ENCODE data around the gene TMEM178B. TPM values are rescaled to one million over a fixed set of nuclear protein-coding genes. Genes with fewer than 3 reads are reported as not detected.
"Not testable (repeated sequence)": the region's sequence is repeated elsewhere in the genome, so short reads cannot be mapped to it uniquely, and the experiment has no call there.

Gene TMEM178B
- total RNA-seq, 2 experiments from 2014 or later: 0.05 TPM

DNA sequence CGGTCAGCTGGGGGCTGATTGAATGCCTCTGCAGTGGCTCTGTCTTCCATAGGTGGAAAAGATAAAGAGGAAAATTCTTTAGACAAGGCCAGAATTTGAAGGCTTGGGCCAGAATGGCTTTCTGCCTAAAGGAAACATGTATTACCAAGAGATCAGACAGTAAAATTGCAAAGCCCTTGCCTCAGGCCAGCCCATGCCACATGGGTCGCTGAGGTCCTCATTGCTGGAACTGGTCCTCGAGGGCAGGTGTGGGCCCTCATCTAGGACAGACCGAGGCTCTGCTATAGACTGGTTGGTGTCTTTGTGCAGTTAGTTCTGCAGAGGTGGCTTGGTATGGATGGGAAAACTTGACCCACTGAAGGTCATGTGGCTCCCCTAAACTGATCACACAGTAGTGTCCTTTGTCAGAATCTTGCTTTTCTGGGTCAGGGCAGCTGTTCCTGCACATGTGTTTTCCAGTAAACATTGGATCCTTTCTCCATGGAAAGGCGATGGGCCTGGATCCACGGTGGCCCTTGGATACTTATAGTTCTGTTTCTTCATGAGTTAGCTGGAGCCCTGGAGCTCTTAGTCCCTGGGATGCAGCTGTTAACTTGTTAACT, 80.4 kb downstream of the TMEM178B start:
- Mint-ChIP-seq H3K4me1 (ENCODE audit: low read depth) (no peaks in the 10 kb centered on the region), H3K27ac (no peak overlapping the region), H3K4me3 (no peak overlapping the region), H3K9me3 (no peaks in the 10 kb centered on the region), H3K27me3 (ENCODE audit: low read depth) (no peaks in the 10 kb centered on the region), H3K36me3 (ENCODE audit: low read depth) (no peaks in the 10 kb centered on the region)
- CTCF ChIA-PET: no interaction called here
- DNase-seq: no peak
- intact Hi-C loops (cut with micrococcal nuclease): no loop called here

- H3K4me1 Mint-ChIP-seq (ENCODE audit: low read depth): no peaks in the 10 kb centered on the region
- CTCF ChIA-PET: no interaction called here
- no peak for DNase-seq
- peaks cover 2% of the 10 kb centered on the region for H3K27me3 Mint-ChIP-seq (ENCODE audit: low read depth)
- no peaks in the 10 kb centered on the region for H3K9me3 Mint-ChIP-seq
- H3K36me3 Mint-ChIP-seq (ENCODE audit: low read depth): no peaks in the 10 kb centered on the region
- no peak overlapping the region for H3K4me3 Mint-ChIP-seq
- no peak overlapping the region for H3K27ac Mint-ChIP-seq
- intact Hi-C loops (cut with micrococcal nuclease): no loop called here
These were observed 82.5 kb downstream of the TMEM178B start for GRCh38 chr7:141156407-141156806.

DNA sequence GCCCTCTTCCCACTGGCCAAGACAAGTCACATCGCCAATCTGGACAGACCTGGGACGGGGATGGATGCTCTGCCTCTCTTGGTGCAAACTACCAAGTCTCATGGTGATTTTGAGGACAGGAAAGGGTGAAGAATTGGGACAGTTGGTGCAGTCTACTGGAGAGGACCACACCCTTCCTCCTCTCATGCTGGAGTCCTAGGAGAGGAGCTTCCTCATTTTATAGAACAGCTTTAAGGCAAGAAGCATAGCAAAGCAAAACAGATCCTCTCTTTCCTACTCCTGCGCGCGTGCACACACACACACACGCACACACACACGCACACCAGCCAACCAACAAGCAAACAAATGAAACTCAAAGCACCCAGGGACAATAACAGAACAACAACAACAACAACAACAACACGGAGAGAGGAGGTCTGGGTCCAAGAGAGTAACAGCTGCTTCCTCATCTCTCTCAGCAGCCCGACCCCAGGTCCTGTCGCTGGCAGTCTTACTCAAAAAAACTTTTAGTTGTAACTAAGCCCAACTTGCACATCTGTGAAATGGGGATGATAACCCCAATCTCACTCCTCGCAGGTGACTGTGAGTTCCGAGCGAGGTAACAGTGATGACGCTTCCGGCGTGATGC, 83.4 kb downstream of the TMEM178B start:
- Mint-ChIP-seq H3K4me1 (ENCODE audit: low read depth) (no peaks in the 10 kb centered on the region), H3K36me3 (ENCODE audit: low read depth) (no peaks in the 10 kb centered on the region), H3K27me3 (ENCODE audit: low read depth) (peaks cover 2% of the 10 kb centered on the region), H3K9me3 (no peaks in the 10 kb centered on the region), H3K4me3 (no peak overlapping the region), H3K27ac (no peak overlapping the region)
- CTCF ChIA-PET: no interaction called here
- no peak for DNase-seq
- intact Hi-C loops (cut with micrococcal nuclease): no loop called here

DNA sequence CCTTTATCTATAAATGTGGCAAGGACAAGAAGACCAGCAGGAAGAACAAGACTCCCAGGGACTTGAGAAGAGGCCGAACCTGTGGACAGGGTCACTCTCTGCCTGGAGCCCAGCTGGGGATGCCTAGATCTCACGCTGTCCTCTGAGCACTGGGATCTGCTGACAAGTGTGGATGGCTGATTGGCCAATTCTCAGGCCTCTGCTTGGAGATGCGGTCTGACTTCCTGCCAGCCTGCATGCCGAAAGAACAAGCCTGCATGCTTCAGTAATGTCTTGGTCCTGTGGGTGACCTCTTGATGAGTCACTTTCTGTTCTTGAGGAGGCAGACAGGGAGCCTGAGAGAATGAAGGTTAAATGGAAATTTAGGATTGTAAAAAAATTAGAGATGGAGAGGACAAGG, 84.7 kb downstream of the TMEM178B start:
- CTCF ChIA-PET: no interaction called here
- intact Hi-C loops (cut with micrococcal nuclease): no loop called here
- Mint-ChIP-seq H3K27ac (no peak overlapping the region), H3K9me3 (peaks cover 4% of the 10 kb centered on the region), H3K36me3 (ENCODE audit: low read depth) (no peaks in the 10 kb centered on the region), H3K4me3 (no peak overlapping the region), H3K27me3 (ENCODE audit: low read depth) (peaks cover 2% of the 10 kb centered on the region), H3K4me1 (ENCODE audit: low read depth) (no peaks in the 10 kb centered on the region)
- no peak for DNase-seq

GRCh38 chr7:141160246-141160860, 86.5 kb downstream of the TMEM178B start:
- CTCF ChIA-PET: no interaction called here
- intact Hi-C loops (cut with micrococcal nuclease): no loop called here
- H3K27me3 Mint-ChIP-seq (ENCODE audit: low read depth): peaks cover 2% of the 10 kb centered on the region

DNA sequence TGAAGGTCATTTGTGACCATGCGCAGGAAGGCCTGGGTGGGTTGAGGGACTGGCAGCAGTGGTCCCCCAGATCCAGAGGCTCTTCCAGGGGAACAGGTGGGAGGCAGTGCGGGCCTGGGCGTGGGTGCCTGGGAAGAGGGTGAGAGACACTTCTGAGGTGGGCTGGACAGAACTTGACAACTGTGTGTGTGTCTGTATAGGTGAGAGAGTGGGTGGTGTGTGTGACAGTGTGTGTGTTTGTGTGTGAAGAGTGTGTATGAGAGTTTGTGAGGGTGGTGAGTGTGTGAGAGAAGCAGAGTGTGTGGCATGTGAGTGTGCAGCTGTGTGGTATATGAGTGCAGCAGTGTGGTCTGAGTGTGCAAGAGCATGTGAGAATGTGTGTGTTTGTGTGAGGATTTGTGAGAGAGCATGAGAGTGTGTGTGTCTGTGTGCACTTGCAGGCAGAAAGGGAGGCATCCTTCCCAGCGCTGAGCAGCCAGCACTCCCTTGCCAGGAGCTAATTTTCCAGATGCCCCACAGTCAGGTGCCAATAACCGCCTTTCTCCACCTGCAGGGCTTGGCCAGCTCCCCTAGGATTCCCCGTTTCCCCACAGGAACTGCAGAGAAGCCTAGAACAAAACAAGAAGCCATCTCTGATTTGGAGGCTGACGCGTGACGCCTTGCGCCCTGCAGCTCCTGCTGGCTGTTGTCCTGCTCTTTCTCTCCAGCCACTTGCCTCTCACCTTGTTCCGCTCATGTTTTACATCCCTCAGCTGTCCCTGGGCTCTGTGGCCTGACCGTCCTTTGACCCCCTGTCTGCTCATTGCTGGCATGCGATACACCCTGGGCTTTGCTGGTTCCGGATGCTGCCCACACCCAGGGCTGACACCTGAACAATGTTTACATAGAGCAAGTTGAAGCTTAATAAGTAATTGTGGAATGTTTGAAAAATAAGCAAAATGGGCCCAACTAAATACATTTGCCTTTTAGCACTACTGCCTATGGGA, 88.0 kb downstream of the TMEM178B start:
- DNase-seq: no peak
- H3K36me3 Mint-ChIP-seq (ENCODE audit: low read depth): no peaks in the 10 kb centered on the region
- intact Hi-C loops (cut with micrococcal nuclease): no loop called here
- H3K9me3 Mint-ChIP-seq: peaks cover 4% of the 10 kb centered on the region
- peaks cover 2% of the 10 kb centered on the region for H3K27me3 Mint-ChIP-seq (ENCODE audit: low read depth)
- CTCF ChIA-PET: no interaction called here
- H3K4me1 Mint-ChIP-seq (ENCODE audit: low read depth): no peaks in the 10 kb centered on the region
- H3K4me3 Mint-ChIP-seq: no peak overlapping the region
- no peak overlapping the region for H3K27ac Mint-ChIP-seq

More at GRCh38 chr7:141160246-141160860, 86.5 kb downstream of the TMEM178B start:
- Mint-ChIP-seq H3K4me1 (ENCODE audit: low read depth) (no peaks in the 10 kb centered on the region), H3K27ac (no peak overlapping the region), H3K4me3 (no peak overlapping the region), H3K36me3 (ENCODE audit: low read depth) (no peaks in the 10 kb centered on the region), H3K9me3 (peaks cover 4% of the 10 kb centered on the region)
- DNase-seq: no peak

- no peak for DNase-seq
- intact Hi-C loops (cut with micrococcal nuclease): no loop called here
- CTCF ChIA-PET: no interaction called here
- no peak overlapping the region for H3K27ac Mint-ChIP-seq
- peaks cover 4% of the 10 kb centered on the region for H3K9me3 Mint-ChIP-seq
- no peaks in the 10 kb centered on the region for H3K4me1 Mint-ChIP-seq (ENCODE audit: low read depth)
- H3K27me3 Mint-ChIP-seq (ENCODE audit: low read depth): peaks cover 2% of the 10 kb centered on the region
- H3K4me3 Mint-ChIP-seq: no peak overlapping the region
- no peaks in the 10 kb centered on the region for H3K36me3 Mint-ChIP-seq (ENCODE audit: low read depth)
These were observed 91.7 kb downstream of the TMEM178B start for GRCh38 chr7:141165521-141165920.

DNA sequence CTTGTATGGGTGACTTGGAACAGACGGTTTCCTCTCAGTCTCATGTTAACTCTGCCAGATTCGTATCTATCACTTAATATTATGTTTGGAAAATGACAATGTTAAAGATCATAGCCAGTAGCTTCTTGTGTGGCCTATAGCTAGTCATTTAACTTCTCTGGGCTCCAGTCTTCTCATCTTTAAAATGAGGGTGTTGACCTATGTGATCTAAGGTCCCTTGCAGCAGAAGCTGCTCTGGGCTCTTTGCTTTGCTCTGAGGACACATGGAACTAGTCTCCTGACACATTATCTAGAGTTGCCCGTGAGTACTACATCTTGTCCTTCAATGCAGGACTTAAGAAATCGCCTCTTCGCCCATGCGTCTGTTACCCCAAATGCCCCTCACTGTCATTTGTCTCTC, 93.1 kb downstream of the TMEM178B start:
- CTCF ChIA-PET: interaction anchor here (0.5 kb wide), 1 partner anchor 152 kb away, joined by 3 read pairs; the partner anchor contains the start of gene MRPS33
- DNase-seq: no peak
- Mint-ChIP-seq H3K4me3 (no peak overlapping the region), H3K4me1 (ENCODE audit: low read depth) (no peaks in the 10 kb centered on the region), H3K36me3 (ENCODE audit: low read depth) (no peaks in the 10 kb centered on the region), H3K27me3 (ENCODE audit: low read depth) (no peaks in the 10 kb centered on the region), H3K27ac (no peak overlapping the region), H3K9me3 (peaks cover 4% of the 10 kb centered on the region)
- intact Hi-C loops (cut with micrococcal nuclease): no loop called here

DNA sequence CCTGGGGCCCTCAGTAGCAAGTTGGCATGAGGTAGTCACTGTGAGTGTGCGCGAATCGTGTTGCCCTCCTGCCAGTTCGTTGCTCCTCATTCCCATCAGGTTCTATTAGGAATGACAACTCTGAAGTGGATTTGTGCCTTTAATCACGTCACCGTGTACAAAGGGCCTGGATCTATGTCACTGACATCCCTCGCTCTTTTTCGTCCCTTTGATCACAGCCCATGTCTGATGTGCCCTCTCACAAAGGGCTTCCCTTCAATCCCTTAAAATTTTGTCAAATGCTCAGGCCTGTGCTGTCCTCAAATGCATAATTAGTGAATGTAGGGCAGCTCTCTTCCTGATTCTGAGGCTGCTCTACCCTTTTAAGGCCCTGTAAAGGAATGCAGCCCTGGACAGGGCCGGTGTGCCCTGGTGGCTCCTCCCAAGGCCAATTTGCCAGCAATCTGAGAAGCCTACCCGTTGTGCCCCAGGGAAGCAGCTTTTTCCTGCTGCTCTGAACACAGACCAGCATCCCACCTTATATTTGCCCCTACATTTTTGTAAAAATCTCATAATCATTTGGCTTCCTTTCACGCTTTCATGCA, 93.6 kb downstream of the TMEM178B start:
- CTCF ChIA-PET: no interaction called here
- Mint-ChIP-seq H3K27me3 (ENCODE audit: low read depth) (peaks cover 2% of the 10 kb centered on the region), H3K4me3 (no peak overlapping the region), H3K27ac (no peak overlapping the region), H3K4me1 (ENCODE audit: low read depth) (no peaks in the 10 kb centered on the region), H3K9me3 (peaks cover 4% of the 10 kb centered on the region), H3K36me3 (ENCODE audit: low read depth) (no peaks in the 10 kb centered on the region)
- no peak for DNase-seq
- intact Hi-C loops (cut with micrococcal nuclease): no loop called here

- H3K4me3 Mint-ChIP-seq; CTCF ChIA-PET; H3K36me3 Mint-ChIP-seq (ENCODE audit: low read depth); H3K9me3 Mint-ChIP-seq; DNase-seq; H3K27ac Mint-ChIP-seq; H3K4me1 Mint-ChIP-seq (ENCODE audit: low read depth); H3K27me3 Mint-ChIP-seq (ENCODE audit: low read depth); intact Hi-C loops (cut with micrococcal nuclease): not testable (repeated sequence)
These were observed 95.3 kb downstream of the TMEM178B start for GRCh38 chr7:141169157-141169556.

GRCh38 chr7:141175728-141176127, 101.9 kb downstream of the TMEM178B start:
- H3K27ac Mint-ChIP-seq; H3K36me3 Mint-ChIP-seq (ENCODE audit: low read depth); H3K9me3 Mint-ChIP-seq; DNase-seq; H3K4me3 Mint-ChIP-seq; intact Hi-C loops (cut with micrococcal nuclease); CTCF ChIA-PET; H3K4me1 Mint-ChIP-seq (ENCODE audit: low read depth): not testable (repeated sequence)
- H3K27me3 Mint-ChIP-seq (ENCODE audit: low read depth): peaks cover 19% of the 10 kb centered on the region

DNA sequence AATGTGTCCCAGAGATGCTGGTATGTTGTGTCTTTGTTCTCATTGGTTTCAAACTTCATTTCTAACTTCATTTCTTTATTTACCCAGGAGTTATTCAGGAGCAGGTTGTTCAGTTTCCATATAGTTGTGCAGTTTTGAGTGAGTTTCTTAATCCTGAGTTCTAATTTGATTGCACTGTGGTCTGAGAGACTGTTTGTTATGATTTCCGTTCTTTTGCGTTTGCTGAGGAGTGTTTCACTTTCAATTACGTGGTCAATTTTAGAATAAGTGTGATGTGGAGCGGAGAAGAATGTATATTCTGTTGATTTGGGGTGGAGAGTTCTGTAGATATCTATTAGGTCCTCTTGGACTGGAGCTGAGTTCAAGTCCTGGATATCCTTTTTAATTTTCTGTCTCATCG, 103.3 kb downstream of the TMEM178B start:
- intact Hi-C loops (cut with micrococcal nuclease); DNase-seq; CTCF ChIA-PET; H3K9me3 Mint-ChIP-seq; H3K27ac Mint-ChIP-seq; H3K36me3 Mint-ChIP-seq (ENCODE audit: low read depth); H3K4me3 Mint-ChIP-seq; H3K4me1 Mint-ChIP-seq (ENCODE audit: low read depth): not testable (repeated sequence)
- H3K27me3 Mint-ChIP-seq (ENCODE audit: low read depth): peaks cover 21% of the 10 kb centered on the region

Data from activated naive CD4-positive, alpha-beta T cell treated with anti-CD3 and anti-CD28 coated beads for 36 hours (primary cell).